ENCODE data around the gene ZMYND19.
"Not testable (repeated sequence)": the region's sequence is repeated elsewhere in the genome, so short reads cannot be mapped to it uniquely, and the experiment has no call there.

The ZMYND19 gene

DNA sequence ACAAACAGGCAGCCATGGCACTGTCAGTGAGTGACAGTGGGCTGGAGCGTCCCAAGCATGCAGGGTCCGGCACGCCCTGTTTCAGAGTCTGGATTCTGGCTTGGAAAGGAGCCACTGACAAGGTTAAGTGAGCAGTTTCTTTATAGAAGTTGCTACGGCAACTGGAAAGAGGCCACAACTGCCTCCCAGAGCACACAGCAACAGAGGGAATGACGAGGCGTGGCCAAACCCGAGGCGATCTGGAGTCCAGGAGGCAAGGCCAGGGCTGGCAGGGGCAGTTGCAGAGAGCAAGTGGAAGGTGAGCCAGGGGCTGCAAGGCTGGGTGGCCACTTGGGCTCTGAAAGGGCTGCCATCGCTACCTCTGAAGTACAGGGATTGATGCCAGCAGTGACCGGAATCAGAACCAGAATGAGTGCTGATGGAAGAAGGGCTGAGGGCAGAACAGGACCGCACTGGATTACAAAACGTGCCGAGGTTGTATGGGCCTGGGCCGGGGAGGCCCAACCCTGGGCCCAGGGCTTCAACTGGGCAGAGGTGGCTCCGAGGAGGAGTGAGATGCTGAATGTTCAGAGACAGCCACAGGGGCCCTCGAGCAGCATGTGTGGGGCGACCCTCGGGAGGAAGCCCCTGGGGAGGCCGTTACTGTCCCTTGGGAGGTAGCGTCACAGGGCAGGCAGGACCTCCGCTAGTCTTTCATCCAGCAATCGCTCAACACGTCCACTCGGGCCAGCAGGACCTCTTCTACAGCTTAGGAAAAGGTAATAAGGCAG lies 34.1 kb downstream of the ZMYND19 start:
- DNase-seq (ENCODE audit: low read depth), result no peak
- TF ChIP-seq, protein P1, sequence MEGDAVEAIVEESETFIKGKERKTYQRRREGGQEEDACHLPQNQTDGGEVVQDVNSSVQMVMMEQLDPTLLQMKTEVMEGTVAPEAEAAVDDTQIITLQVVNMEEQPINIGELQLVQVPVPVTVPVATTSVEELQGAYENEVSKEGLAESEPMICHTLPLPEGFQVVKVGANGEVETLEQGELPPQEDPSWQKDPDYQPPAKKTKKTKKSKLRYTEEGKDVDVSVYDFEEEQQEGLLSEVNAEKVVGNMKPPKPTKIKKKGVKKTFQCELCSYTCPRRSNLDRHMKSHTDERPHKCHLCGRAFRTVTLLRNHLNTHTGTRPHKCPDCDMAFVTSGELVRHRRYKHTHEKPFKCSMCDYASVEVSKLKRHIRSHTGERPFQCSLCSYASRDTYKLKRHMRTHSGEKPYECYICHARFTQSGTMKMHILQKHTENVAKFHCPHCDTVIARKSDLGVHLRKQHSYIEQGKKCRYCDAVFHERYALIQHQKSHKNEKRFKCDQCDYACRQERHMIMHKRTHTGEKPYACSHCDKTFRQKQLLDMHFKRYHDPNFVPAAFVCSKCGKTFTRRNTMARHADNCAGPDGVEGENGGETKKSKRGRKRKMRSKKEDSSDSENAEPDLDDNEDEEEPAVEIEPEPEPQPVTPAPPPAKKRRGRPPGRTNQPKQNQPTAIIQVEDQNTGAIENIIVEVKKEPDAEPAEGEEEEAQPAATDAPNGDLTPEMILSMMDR (IDR thresholded peaks at IDR 0.05; ENCODE audit: insufficient read depth, low read depth, low read length, missing control alignments), result no peak
- no peak overlapping the region for H3K4me3 ChIP-seq (ENCODE audit: low read depth, low read length)

DNA sequence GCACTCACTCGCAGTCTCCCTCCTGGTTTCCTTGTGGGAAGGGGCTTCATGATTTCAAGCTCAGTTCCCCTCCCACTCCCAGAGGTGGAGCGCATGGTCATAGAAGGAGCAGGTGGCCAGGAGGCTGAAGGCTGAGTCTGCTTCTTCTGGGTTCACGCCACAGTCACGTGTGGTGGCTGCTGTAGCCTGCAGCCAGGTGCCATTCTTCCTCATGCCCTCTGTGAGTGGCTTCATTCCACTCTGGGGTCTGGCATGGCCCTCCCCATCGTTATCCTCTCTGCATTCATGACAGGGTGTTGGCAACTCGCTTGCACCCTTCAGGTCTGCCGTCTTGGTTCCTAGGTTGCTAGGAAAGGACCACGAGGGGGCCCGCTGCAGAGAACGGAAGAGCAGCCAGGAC lies 35.1 kb downstream of the ZMYND19 start:
- TF ChIP-seq, protein P1 (IDR thresholded peaks at IDR 0.05; ENCODE audit: insufficient read depth, low read depth, low read length, missing control alignments), result no peak
- DNase-seq (ENCODE audit: low read depth), result no peak
- no peak overlapping the region for H3K4me3 ChIP-seq (ENCODE audit: low read depth, low read length)

DNA sequence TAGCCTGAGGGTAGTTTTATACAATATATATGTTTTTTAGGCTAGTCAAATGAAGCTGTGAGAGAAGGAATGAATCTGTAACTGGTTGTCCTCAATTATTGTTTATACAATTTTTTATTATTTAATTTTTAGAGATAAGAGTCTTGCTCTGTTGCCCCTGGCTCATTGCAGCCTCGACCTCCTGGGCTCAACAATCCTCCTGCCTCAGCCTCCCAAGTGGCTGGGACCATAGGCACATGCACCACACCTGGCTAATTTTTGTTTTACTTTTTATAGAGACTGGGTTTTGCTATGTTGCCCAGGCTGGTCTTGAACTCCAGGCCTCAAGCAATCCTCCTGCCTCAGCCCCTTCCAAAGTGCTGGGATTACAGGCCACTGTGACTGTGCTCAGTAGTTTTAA lies 36.0 kb downstream of the ZMYND19 start:
- no peak overlapping the region for H3K4me3 ChIP-seq (ENCODE audit: low read depth, low read length)
- TF ChIP-seq, protein P1 (IDR thresholded peaks at IDR 0.05; ENCODE audit: insufficient read depth, low read depth, low read length, missing control alignments), result no peak
- DNase-seq (ENCODE audit: low read depth), result no peak

DNA sequence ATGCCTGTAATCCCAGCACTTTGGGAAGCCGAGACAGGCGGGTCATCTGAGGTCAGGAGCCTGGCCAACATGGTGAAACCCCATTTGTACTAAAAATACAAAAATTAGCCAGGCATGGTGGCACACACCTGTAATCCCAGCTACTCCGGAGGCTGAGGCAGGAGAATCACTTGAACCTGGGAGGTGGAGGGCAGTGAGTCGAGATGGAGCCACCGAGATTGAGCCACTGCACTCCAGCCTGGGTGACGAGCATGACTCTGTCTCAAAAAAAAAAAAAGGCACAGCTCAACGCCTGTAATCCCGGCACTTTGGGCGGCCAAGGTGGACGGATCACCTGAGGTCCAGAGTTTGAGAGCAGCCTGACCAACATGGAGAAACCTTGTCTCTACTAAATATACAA lies 36.7 kb downstream of the ZMYND19 start:
- H3K4me3 ChIP-seq (ENCODE audit: low read depth, low read length); DNase-seq (ENCODE audit: low read depth): not testable (repeated sequence)

DNA sequence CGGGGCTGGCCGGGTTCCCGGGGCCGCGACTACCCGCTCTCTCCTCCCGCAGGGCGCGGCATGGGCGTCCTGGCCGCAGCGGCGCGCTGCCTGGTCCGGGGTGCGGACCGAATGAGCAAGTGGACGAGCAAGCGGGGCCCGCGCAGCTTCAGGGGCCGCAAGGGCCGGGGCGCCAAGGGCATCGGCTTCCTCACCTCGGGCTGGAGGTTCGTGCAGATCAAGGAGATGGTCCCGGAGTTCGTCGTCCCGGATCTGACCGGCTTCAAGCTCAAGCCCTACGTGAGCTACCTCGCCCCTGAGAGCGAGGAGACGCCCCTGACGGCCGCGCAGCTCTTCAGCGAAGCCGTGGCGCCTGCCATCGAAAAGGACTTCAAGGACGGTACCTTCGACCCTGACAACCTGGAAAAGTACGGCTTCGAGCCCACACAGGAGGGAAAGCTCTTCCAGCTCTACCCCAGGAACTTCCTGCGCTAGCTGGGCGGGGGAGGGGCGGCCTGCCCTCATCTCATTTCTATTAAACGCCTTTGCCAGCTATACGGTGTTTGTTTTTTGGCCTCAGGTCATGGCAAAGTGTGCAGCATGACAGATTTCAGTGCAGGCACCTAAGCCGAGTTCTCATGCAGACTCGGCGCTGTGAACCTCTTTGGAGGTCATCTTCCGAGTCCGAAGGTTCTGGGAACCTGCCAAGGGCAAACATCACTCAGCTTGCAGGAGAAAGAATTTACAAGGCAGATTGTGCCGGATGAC lies 38.1 kb downstream of the ZMYND19 start:
- H3K4me3 ChIP-seq (ENCODE audit: low read depth, low read length), result peak overlapping the region; percentile 93
- peak; percentile 48 for DNase-seq (ENCODE audit: low read depth)
- TF ChIP-seq, protein P1 (IDR thresholded peaks at IDR 0.05; ENCODE audit: insufficient read depth, low read depth, low read length, missing control alignments), result no peak

DNA sequence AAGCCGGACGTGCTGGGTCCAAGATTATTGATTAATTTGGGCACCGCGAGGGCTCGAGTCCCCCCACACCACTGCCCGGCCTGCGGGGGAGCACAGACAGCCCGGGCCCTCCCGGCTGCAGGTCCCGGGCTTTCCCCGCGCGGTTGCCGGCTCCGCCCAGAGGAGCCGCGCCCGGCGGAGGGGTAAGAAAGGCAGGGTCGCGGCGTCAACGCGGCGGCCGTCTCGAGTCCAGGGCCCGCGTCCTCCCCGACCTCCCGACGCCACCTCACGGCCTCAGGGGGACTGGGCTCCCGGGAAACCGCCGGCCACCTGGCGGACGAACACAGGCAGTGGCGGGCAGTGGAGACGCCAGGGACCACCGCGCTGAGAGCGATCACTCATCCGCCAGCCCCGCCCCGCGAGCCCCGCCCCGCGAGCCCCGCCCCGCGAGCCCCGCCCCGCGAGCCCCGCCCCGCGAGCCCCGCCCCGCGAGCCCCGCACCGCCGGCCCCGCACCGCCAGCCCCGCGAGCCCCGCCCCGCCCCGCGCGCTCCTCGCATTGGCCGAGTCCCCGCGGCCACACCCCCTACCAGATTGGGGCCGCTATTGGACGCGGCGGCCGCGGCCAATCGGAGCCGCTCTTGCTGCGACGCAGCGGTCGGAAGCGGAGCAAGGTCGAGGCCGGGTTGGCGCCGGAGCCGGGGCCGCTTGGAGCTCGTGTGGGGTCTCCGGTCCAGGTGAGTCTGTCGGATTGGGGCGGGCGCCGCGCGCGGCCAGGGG lies 38.9 kb downstream of the ZMYND19 start, which contains the start of gene MRPL41:
MRPL41 (plus strand) TSS at position 616 of the 758 bp plus-strand sequence. CDS start 203 bp downstream, outside the sequence.
- peak; percentile 97 for DNase-seq (ENCODE audit: low read depth)
- peak within 1 kb of the TSS; percentile 93 for H3K4me3 ChIP-seq (ENCODE audit: low read depth, low read length)
- TF ChIP-seq, protein P1 (IDR thresholded peaks at IDR 0.05; ENCODE audit: insufficient read depth, low read depth, low read length, missing control alignments), result peak; percentile 45

DNA sequence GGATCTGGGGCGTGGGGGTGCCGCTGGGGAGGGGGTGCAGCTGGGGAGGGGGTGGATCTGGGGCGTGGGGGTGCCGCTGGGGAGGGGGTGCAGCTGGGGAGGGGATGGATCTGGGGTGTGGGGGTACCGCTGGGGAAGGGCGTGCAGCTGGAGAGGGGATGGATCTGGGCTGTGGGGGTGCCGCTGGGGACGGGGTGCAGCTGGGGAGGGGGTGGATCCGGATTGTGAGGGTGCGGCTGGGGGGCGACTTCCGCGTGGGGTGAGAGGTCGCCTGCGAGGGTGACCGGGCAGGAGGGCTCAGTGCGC lies 39.4 kb downstream of the ZMYND19 start:
- DNase-seq (ENCODE audit: low read depth), result not testable (repeated sequence)
- H3K4me3 ChIP-seq (ENCODE audit: low read depth, low read length), result peak overlapping the region; percentile 71
